CD4-positive, alpha-beta T cell treated with Interleukin-1 beta for 1 hour (primary cell): Measurements from ENCODE around the gene LDLR.
"Not testable (repeated sequence)": the region's sequence is repeated elsewhere in the genome, so short reads cannot be mapped to it uniquely, and the experiment has no call there.

ENCODE experiments used
- DNase-seq, 2 donors: peaks; one replicate each; pipeline ENCODE4 v3.0.0-alpha.2; 2020 to 2022

LDLR gene

GRCh38 chr19:11142528-11143171 lies 53.4 kb downstream of the LDLR start:
- no peak for DNase-seq

- no peak for DNase-seq
These were observed 56.3 kb downstream of the LDLR start for GRCh38 chr19:11145536-11145924.

GRCh38 chr19:11148001-11148400 lies 58.7 kb downstream of the LDLR start:
- DNase-seq, result no peak

GRCh38 chr19:11151181-11151580 lies 61.9 kb downstream of the LDLR start:
- no peak for DNase-seq

- no peak for DNase-seq
These were observed 63.2 kb downstream of the LDLR start for GRCh38 chr19:11152318-11153062.

- no peak for DNase-seq
These were observed 65.4 kb downstream of the LDLR start for GRCh38 chr19:11154683-11155047.

- DNase-seq, result peak; percentile 95 to 96
These were observed 66.3 kb downstream of the LDLR start, which contains the start of gene SPC24 for GRCh38 chr19:11155373-11156120. TSS of gene SPC24 (minus strand) at chr19:11155782. CDS start at chr19:11155776, 6 bp downstream.

GRCh38 chr19:11159598-11160439 lies 70.6 kb downstream of the LDLR start:
- no peak for DNase-seq

GRCh38 chr19:11160440-11160768 lies 71.1 kb downstream of the LDLR start:
- not testable (repeated sequence) for DNase-seq

- DNase-seq, result no peak
These were observed 75.0 kb downstream of the LDLR start for GRCh38 chr19:11164296-11164695.

- DNase-seq, result no peak
These were observed 75.7 kb downstream of the LDLR start for GRCh38 chr19:11164879-11165406.

- no peak for DNase-seq
These were observed 76.3 kb downstream of the LDLR start for GRCh38 chr19:11165486-11166030.

- no peak for DNase-seq
These were observed 77.2 kb downstream of the LDLR start for GRCh38 chr19:11166281-11167142.

- no peak for DNase-seq
These were observed 79.3 kb downstream of the LDLR start for GRCh38 chr19:11168568-11168967.

- no peak for DNase-seq
These were observed 80.8 kb downstream of the LDLR start for GRCh38 chr19:11169896-11170678.

- DNase-seq, result no peak
These were observed 81.9 kb downstream of the LDLR start for GRCh38 chr19:11171144-11171543.

GRCh38 chr19:11172576-11172975 lies 83.3 kb downstream of the LDLR start:
- DNase-seq, result no peak

- DNase-seq, result no peak
These were observed 84.4 kb downstream of the LDLR start for GRCh38 chr19:11173516-11174155.

- DNase-seq, result no peak
These were observed 85.1 kb downstream of the LDLR start for GRCh38 chr19:11174336-11174735.

GRCh38 chr19:11175920-11176319 lies 86.7 kb downstream of the LDLR start:
- no peak for DNase-seq
